HUDEP-2 (cell line): ENCODE measurements around the gene ARRDC3.
"Not testable (repeated sequence)": the region's sequence is repeated elsewhere in the genome, so short reads cannot be mapped to it uniquely, and the experiment has no call there.

Experiments used
- DNase-seq, 76 experiments: peaks; one replicate each; lab custom pipeline; 2025; ENCODE audit not compliant: unreplicated experiment in 76 of 76; lab: John Stamatoyannopoulos, UW

Gene ARRDC3, protein sequence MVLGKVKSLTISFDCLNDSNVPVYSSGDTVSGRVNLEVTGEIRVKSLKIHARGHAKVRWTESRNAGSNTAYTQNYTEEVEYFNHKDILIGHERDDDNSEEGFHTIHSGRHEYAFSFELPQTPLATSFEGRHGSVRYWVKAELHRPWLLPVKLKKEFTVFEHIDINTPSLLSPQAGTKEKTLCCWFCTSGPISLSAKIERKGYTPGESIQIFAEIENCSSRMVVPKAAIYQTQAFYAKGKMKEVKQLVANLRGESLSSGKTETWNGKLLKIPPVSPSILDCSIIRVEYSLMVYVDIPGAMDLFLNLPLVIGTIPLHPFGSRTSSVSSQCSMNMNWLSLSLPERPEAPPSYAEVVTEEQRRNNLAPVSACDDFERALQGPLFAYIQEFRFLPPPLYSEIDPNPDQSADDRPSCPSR

DNA sequence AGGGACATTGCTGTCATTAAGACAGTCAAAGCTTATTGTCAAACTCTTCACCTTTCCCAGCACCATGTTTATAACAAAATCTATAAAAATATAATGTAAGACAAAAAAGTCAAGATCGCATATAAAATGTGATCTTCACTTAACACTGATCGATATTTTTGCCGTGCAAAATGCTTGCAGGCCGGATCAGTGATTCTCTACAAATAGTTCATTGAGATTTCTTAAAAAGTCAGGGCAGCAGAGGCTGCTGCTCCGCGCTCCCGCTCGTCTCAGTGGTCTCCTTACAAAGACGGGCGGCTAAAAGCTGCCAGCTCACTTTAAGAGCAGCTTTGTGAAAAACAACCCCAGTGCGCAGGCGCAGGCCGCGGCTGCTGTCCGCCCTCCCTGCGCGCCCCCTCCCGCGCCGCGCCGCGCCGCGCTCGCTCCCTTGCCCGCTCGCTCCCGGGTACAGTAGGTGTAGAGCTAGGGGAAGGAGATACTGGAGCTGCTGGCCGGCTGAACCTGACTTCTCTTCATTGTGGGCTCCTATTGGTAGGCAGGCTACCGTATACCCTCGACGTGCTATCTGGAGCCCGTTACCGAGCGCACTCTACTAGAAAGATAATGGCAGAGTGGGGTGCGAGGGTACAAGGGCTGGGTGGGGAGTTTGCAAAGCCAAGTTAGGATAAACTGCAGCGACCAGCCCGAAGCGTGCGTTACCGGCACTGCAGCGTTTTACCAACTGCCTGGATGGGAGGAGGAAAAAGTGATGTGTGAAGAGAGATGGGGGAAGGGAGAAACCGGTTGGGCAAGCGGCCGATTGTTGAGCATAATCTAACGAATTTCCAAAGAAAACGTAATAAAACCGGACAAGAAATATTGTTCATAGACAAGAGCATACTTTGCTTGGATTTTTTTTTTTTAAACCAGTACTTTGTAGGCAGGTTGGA is at the start of gene ARRDC3:
Gene ARRDC3, minus strand, starts transcription at position 291 of the 929 bp plus-strand sequence. Its CDS starts 225 bp downstream, at position 66.
- DNase-seq: peak; percentile 26 to 97 (median 91)

DNA sequence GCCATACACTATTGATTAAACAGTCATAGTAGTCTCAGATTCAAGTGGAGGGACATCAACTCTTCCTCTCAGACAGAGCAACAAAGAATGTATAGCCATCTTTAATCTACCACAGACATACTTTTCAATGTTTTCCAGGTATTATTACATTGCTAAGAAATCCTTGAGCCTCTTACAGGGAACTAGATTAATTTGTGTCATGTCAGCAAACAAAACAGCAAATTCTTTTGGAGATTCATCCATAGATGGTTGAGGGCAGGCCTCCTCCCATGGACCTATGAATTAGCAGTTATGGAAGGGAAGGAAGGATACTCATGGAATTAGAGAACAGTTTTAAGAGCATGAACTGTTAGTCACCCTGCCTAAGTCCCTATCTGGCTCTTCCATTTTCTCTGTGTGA is 47.8 kb upstream of the ARRDC3 start:
- DNase-seq: no peak

DNA sequence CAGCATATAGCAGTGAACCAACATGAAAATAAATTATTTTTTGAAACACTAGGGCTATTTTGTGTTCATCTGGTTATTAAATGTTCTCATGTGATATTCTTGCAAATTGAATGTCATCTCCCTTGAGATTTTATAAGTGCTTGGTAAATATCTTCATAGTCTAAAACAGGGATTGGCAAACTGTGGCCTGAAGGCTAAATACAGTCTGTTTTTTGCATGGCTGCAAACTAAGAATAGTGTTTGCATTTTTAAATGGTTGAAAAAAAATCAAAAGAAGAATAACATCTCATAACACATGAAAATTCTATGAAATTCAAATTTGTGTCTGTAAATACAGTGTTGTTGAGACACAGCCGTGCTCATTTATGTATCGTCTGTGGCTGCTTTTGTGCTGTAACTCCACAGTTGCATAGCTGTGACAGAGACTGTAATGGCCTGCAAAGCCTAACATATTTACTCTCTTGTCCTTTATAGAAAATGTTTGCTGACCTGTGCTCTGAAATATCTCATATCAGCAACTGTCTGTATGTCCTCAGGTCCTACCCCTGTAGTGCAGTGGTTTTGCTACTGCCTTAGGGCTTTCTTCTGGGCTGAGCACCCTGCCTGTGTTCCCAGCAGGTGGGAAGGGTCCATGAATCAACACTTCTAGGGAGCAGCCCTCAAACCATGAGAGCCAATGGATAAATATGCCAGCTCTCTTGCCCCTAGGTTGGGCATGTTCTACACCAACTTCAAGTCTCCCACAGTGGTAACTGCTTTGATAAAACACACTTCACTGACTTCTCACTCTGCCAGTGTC is 41.7 kb upstream of the ARRDC3 start:
- DNase-seq: no peak

DNA sequence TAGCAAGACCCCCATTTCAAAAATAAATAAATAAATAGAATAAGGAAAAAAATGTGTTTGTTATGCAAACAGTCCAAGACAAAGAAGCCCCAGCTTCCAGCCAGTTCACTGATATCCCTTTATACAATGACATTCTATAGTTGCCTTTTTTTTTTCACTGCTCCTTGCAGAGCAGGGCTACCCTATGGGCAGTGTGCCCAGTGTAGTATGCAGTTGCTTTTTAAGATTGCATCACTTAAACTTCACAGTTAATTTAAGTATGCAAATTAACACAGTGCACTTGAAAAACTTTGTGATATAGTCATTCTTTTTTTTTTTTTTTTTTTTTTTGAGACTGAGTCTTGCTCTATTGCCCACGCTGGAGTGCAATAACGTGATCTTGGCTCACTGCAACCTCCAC is 40.8 kb upstream of the ARRDC3 start:
- no peak for DNase-seq

DNA sequence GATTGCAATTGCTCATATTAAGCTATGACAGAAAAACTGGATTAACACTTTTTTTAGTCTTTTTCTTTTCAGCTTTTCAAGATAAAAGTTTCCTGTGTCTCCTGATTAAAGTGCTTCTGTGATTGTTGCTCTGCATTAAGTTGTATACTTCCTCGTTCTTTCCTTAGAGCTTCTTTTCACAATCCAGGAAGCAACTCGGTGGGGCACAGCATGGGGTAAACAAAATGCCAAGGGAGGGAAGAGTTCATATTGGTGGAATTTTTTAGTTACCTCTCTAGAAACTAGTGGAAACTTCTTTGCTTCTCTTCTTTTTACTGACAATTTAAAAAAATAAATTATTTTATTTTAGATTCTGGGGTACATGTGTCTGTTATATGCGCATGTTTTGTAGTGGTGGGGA is 37.8 kb upstream of the ARRDC3 start:
- no peak for DNase-seq

DNA sequence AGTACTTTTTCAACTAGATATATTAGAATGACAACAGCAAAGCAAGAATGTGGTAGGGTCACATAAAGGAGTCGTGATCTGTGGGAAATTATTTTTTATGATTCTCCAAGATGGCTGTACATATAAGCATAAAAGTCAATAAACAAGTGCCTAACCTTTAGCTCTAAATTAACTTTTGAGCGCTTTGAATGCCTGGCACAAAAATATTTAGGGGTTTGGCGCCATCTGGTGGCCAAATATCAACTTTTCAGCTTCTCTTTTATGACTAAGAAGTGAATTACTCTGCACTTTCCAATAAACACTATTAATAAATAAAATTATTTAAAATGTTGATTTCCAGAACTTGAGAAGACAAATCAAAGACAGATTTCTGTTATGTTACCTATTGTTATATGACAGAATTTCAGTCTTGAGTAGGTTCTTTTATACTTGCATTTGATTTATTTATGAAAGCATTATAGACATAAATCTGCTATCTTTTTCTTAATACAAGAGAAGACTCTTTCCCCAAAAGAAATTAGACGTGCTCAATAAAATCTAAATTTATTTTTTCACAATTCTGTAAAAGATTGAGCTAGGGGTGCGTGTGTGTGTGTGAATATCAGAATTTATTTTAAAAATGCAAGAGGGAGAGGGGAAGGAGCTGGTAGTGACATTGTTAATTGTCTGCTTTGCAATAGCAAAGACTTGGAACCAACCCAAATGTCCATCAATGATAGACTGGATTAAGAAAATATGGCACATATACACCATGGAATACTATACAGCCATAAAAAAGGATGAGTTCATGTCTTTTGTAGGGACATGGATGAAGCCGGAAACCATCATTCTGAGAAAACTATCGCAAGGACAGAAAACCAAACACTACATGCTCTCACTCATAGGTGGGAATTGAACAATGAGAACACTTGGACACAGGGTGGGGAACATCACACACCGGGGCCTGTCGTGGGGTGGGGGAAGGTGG is 36.7 kb upstream of the ARRDC3 start:
- DNase-seq: peak in 55 of 76 experiments; percentile 3 to 56 (median 23)

DNA sequence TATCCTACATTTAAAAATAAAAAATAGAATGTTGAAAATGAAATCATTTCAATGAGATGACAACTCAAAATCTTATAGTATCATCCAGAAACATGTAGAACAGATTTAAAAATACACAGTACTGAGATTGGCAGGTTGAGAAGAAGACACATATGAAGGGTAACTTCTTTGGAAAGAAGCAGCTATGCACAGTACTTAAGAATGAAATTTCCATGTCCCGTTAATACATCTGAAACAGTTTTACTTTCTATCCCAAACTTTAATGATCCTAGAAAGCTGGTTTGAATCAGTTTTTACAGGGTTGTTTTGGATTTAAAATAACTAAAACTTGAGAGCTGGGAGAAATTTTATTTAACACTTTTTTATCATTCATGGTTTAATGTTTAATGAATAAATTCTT is 36.0 kb upstream of the ARRDC3 start:
- DNase-seq: no peak

DNA sequence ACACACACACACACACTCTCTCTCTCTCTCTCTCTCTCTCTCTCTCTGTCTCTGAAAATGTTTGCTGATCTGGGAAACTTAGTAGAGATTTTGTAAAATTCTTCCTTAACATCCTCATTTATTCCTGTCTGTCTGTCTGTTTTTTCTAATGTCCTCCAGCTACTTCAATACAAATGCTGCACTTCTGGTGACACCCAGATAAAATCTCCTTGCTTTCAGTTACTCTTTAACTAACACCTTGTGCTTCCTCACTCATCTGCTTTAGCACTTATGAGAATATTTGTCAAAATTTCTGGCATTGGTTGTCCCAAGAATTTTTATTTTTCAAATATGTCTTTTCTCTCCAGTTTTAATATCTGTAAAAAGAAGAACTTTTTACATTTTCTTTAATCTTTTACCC is 35.0 kb upstream of the ARRDC3 start:
- DNase-seq: no peak

DNA sequence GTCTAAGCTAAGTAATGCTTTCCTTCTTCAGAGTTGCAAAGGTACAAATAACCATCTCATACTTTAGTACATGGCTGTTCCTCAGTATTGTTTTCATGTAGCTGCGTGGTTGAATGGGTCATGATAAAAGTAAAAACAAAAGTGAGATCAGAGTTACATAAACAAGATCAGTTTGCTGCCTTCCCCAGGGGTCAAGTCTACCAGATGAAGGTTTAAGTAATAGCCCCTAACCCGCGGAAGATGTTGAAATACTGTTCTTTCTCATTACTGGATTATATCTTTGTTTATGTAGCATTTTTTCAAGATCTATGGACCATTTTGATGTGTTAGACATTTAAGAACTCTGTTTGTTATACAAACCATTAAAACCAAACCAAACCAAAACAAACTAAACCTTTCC is 34.1 kb upstream of the ARRDC3 start:
- DNase-seq: no peak

DNA sequence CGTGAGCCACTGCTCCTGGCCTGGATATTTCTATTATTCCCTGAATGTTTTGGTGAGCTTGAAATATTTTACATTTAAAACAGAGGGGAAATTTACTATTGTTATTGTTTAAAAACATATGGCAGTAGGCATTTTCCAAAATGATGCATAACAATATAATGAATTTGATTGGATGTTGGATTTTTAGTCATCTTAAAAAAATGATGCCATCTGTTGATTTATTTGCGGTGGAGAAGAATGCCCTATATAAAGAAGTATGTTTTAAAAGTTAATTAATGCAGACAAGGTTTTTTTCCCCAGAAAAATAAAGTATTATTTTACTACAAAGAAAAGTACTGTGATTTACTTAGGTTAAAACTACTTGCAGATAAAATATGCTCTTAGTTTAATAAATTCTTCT is 33.4 kb upstream of the ARRDC3 start:
- DNase-seq: no peak

DNA sequence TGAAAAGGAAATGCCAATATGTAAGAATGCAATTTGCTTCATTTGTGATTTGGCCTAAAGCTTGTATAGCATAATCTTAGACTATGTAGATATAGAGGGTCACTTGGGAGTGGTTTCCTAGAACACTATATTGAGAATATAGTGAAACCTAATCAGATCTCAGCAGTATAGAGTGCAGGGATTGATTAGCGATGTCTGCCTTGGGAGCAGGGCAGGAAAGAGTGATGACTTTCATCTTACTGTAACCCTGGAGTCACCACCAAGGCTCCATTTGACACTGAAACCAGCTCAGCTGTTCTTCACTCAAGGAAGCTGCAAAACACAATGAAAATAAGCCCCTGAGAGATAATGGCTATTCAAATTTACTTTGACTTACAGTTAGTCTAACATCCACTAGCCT is 26.2 kb upstream of the ARRDC3 start:
- no peak for DNase-seq

DNA sequence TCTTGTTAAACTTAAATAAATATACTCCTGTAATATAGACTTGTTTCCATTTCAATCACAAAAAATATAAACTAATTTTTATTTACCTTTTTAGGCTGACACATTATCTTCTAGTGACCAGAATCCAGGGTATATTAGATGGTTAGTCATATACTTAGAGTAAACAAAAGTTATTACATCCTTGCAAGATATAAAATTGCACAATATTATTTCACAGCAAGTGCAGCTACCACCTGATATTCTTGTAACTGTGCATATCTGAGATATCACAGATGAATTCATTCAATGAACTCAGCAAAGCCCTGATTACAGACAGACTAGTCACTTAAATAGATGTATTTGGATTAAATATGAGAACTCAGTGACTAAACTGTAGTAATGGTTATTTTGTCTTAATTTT is 25.6 kb upstream of the ARRDC3 start:
- DNase-seq: no peak

DNA sequence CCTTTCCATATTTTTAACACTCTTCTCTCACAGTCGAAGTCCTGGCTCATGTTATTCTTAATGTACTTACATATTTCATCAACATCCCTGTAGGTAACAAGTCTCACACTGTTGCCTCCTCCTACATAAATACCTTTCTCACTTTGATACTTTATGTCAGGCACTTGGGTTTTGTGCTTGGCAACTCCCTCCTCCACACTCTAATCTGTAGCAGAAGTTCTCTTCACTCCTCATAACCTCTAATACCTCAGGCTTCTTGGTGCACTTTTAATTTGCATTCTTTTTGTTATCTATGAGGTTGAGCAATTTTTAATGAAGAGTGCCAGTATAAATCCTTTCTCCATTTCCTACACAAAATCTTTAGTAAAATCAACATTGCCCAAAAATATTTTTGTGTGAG is 24.1 kb upstream of the ARRDC3 start:
- no peak for DNase-seq

DNA sequence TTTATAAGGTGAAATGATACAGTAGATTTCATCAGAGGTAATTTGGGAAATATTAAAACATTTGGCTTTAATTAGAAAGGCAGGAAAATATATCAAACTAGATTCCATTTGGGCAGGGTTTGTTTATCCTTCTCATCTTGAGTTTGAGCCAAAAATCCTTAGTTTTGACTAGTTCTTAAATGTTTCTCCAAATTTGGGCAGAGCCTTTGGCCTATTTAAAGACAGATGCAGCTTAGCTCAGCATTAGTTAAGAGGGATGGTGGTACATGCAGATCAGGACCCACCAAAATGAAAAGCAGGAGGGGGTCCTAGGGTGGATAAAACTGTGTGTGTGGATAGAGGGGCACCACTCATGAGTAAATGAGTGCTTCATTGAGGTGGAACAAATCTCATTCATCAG is 20.3 kb upstream of the ARRDC3 start:
- no peak for DNase-seq

DNA sequence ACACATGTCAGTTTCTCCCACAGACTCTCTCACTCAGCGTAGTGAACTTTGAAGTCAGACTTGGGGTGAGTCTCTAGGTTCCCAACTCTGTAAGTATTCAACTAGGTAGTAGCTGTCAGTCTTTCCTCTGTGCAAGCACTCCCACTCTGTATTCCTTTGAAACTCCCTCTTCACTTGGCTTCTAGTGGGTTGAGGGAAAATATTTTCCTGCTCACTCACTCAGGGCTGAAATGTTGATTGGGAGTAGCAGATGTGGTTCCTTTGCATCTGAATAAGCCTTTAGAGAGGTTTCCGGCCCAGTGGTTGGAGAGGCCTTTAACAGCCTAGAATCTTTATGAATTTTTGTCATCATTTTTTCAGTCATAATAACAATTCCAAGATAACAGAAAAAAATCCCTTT is 18.1 kb upstream of the ARRDC3 start:
- no peak for DNase-seq

DNA sequence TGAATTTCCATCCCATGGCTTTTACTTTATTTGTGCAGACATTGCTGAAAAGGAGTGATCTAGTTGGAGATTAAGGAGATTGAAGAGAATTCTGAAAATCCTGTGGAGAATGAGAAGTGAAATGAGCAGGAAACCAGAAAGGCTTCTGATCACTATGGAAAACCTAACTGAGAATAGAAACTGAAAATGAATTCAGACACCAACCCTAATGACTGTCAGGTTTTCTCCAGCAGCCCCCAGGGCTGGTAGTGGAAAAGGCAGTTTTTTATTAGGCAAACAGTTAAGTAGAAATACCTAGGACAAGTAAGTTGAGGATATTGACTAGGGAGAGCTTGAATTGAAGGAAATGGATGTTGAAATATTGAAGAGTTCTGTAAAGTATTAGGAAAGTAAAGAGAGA is 14.7 kb upstream of the ARRDC3 start:
- no peak for DNase-seq

DNA sequence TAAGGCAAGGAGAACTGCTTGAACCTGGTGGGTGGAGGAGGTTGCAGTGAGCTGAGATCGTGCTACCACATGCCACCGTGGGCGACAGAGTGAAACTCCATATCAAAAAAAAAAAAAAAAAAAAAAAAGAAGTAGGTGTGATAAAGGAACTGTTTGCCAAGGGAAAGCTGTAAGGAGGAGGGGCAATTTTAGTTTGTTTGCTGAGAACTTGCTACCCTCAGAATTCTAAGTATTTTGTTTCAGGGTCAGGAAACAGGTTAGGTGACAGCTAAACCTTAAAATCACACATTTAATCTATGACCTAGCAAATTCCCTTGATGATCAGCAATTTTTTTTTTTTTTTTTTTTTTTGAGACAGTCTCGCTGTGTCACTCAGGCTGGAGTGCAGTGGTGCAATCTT is 7.2 kb upstream of the ARRDC3 start:
- DNase-seq: peak in 4 of 76 experiments; percentile 4 to 25 (median 8)

DNA sequence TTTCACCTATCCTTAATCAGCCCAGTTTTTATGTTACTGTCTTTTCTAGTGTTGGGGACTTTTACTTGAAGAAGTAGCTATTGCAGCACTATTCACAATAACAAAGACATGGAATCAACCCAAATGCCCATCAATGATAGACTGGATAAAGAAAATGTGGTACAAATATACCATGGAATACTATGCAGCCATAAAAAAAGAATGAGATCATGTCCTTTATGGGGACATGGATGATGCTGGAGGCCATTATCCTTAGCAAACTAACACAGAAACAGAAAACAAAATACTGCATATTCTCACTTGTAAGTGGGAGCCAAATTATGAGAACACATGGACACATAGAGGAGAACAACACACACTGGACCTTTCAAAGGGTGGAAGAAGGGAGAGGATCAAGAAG is 6.4 kb upstream of the ARRDC3 start:
- not testable (repeated sequence) for DNase-seq

DNA sequence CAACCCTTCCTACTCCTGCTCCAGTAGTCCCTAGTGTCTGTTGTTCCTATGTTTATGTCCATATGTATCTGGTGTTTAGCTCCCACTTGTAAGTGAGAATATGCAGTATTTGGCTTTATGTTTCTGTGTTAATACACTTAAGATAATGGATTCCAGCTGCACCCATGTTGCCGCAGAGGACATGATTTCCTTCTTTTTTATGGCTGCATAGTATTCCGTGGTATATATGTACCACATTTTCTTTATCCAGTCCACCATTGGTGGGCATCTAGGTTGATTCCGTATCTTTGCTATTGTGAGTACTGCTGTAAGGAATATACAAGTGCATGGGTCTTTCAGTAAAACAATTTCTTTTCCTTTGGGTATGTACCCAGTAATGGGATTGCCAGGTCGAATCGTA is 5.2 kb upstream of the ARRDC3 start:
- DNase-seq: no peak

DNA sequence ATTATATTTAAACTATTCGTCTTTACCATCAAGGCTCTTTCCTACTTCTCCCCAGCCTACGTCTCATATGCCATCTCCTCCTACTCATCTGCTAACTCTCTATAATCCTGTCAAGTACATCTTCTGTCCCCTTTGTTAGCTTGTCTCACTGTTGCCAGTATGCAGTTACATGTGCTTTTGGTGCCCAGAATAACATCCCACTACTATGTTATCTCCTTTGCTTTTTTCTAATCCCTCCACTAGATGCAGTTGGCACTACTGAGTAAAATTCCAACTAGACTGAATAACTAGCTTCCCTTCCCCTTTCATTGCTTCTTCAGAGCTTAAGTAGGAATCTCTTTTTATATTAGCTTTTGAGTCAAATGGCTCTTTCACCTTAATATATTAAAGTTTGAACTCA is 3.0 kb upstream of the ARRDC3 start:
- peak in 1 of 76 experiments; percentile 9 for DNase-seq
